H1 (cell line): ENCODE data around the gene RNU6-9. TPM values are rescaled to one million over a fixed set of nuclear protein-coding genes. Genes with fewer than 3 reads are reported as not detected.

Experiments
- BACH1 ChIP-seq: IDR thresholded peaks from 2 replicates; pipeline ENCODE4 v1.6.1; 2012; ENCODE audit warnings: low read length, improper control_type of control experiment
- KDM1A ChIP-seq: fragments of 200-600, 300-600 bp; sonication (generic); IDR thresholded peaks from 2 replicates; pipeline ENCODE4 v1.7.1; 2016; ENCODE audit warnings: mild to moderate bottlenecking, low read length, borderline replicate concordance
- RAD21 ChIP-seq, 2 experiments: IDR thresholded peaks in 1 of 2; conservative IDR thresholded peaks in 1 of 2; 2 replicates each; pipeline ENCODE4 v1.6.1; 2011; ENCODE audit warnings: low read depth in 2 of 2, low read length in 2 of 2, improper control_type of control experiment in 1 of 2, inconsistent platforms in 1 of 2, mild to moderate bottlenecking in 1 of 2, moderate library complexity in 1 of 2
- SP1 ChIP-seq: IDR thresholded peaks from 2 replicates; pipeline ENCODE4 v1.6.1; 2011; ENCODE audit warnings: low read depth, low read length
- polyA plus RNA-seq, 7 experiments: library from polyadenylated mRNA; depleted of rRNA in 3 of 7; stranded (reverse) in 5 of 7; unstranded in 2 of 7; fragments of >200 nt in 5 of 7; fragments of 200-250 nt in 2 of 7; gene quantifications; 1 replicate in 5 of 7; 2 replicates in 1 of 7; 4 replicates in 1 of 7; pipeline versions ENCODE4 v1.2.1 to v1.2.3, GENCODE V29; 2011 to 2013; ENCODE audit warnings: missing spikeins in 2 of 7, mixed read lengths in 2 of 7
- total RNA-seq: library from RNA; stranded (reverse); fragmentation: NEBNext Ultra II Directional; extraction: Animal tissue kit (Norgen Biotek cat#: 25700); gene quantifications from 2 replicates; pipeline ENCODE4 v1.2.1, GENCODE V29; 2021
- TF ChIP-seq, protein P1 (sequence below): fragments of 300-600 bp; sonication (generic); IDR thresholded peaks from 2 replicates; pipeline ENCODE4 v1.7.1; 2012; ENCODE audit warnings: low read length, moderate library complexity, mild to moderate bottlenecking, inconsistent platforms; ENCODE audit not compliant: insufficient replicate concordance
- TF ChIP-seq, protein P2 (sequence below), 3 experiments: IDR thresholded peaks; 1 replicate in 2 of 3; 2 replicates in 1 of 3; pipeline versions ENCODE4 v1.5.1 to v1.6.1; 2011; ENCODE audit warnings: low read length in 3 of 3, mild to moderate bottlenecking in 3 of 3, inconsistent platforms in 2 of 3, low read depth in 1 of 3, moderate library complexity in 1 of 3; ENCODE audit not compliant: insufficient read depth in 1 of 3; ENCODE audit errors: control extremely low read depth in 1 of 3

RNU6-9 gene
- total and polyA plus RNA-seq, 2 of the 8 experiments (the other 6 are each of a cell fraction or from before 2014, with no cell fraction given), result not detected

DNA sequence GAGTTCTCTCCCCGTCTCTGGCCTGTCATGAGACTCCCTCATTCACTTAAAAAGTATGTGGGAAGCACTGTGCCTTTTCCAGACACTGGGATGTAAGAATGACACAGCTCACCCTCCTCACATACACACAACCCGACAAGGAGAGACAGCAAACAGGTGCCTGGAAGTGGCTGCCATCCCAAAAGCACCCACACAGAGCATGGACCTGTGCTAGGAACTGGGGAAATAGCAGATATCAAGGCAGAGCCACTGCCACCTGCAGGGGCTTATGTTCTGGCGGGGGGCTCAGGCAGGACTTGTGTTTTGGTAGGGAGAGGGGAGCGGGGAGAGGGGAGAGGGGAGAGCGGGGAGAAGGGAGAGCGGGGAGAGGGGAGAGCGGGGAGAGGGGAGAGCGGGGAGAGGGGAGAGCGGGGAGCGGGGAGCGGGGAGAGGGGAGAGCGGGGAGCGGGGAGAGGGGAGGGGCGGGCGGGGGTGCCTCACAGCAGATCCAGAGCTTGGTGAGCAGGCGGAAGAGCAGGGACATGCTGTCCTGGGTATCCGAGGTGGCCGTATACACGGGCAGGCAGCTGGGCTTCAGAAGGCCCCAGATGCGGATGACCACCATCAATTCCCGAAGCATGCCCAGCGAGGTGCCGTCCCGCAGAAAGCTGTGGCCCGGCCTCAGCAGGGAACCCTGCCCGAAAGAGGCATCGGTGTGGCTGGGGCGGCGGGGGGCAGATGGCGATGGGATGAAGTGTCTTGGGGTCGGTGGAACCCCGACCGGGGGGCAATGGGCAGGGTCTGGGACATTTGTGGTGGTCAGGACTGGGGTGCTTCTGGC is 21.6 kb upstream of the RNU6-9 start (continued):
- TF ChIP-seq, protein P1, sequence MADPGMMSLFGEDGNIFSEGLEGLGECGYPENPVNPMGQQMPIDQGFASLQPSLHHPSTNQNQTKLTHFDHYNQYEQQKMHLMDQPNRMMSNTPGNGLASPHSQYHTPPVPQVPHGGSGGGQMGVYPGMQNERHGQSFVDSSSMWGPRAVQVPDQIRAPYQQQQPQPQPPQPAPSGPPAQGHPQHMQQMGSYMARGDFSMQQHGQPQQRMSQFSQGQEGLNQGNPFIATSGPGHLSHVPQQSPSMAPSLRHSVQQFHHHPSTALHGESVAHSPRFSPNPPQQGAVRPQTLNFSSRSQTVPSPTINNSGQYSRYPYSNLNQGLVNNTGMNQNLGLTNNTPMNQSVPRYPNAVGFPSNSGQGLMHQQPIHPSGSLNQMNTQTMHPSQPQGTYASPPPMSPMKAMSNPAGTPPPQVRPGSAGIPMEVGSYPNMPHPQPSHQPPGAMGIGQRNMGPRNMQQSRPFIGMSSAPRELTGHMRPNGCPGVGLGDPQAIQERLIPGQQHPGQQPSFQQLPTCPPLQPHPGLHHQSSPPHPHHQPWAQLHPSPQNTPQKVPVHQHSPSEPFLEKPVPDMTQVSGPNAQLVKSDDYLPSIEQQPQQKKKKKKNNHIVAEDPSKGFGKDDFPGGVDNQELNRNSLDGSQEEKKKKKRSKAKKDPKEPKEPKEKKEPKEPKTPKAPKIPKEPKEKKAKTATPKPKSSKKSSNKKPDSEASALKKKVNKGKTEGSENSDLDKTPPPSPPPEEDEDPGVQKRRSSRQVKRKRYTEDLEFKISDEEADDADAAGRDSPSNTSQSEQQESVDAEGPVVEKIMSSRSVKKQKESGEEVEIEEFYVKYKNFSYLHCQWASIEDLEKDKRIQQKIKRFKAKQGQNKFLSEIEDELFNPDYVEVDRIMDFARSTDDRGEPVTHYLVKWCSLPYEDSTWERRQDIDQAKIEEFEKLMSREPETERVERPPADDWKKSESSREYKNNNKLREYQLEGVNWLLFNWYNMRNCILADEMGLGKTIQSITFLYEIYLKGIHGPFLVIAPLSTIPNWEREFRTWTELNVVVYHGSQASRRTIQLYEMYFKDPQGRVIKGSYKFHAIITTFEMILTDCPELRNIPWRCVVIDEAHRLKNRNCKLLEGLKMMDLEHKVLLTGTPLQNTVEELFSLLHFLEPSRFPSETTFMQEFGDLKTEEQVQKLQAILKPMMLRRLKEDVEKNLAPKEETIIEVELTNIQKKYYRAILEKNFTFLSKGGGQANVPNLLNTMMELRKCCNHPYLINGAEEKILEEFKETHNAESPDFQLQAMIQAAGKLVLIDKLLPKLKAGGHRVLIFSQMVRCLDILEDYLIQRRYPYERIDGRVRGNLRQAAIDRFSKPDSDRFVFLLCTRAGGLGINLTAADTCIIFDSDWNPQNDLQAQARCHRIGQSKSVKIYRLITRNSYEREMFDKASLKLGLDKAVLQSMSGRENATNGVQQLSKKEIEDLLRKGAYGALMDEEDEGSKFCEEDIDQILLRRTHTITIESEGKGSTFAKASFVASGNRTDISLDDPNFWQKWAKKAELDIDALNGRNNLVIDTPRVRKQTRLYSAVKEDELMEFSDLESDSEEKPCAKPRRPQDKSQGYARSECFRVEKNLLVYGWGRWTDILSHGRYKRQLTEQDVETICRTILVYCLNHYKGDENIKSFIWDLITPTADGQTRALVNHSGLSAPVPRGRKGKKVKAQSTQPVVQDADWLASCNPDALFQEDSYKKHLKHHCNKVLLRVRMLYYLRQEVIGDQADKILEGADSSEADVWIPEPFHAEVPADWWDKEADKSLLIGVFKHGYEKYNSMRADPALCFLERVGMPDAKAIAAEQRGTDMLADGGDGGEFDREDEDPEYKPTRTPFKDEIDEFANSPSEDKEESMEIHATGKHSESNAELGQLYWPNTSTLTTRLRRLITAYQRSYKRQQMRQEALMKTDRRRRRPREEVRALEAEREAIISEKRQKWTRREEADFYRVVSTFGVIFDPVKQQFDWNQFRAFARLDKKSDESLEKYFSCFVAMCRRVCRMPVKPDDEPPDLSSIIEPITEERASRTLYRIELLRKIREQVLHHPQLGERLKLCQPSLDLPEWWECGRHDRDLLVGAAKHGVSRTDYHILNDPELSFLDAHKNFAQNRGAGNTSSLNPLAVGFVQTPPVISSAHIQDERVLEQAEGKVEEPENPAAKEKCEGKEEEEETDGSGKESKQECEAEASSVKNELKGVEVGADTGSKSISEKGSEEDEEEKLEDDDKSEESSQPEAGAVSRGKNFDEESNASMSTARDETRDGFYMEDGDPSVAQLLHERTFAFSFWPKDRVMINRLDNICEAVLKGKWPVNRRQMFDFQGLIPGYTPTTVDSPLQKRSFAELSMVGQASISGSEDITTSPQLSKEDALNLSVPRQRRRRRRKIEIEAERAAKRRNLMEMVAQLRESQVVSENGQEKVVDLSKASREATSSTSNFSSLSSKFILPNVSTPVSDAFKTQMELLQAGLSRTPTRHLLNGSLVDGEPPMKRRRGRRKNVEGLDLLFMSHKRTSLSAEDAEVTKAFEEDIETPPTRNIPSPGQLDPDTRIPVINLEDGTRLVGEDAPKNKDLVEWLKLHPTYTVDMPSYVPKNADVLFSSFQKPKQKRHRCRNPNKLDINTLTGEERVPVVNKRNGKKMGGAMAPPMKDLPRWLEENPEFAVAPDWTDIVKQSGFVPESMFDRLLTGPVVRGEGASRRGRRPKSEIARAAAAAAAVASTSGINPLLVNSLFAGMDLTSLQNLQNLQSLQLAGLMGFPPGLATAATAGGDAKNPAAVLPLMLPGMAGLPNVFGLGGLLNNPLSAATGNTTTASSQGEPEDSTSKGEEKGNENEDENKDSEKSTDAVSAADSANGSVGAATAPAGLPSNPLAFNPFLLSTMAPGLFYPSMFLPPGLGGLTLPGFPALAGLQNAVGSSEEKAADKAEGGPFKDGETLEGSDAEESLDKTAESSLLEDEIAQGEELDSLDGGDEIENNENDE, result no peak
- TF ChIP-seq KDM1A, result peak; percentile 85
- TF ChIP-seq, protein P2, sequence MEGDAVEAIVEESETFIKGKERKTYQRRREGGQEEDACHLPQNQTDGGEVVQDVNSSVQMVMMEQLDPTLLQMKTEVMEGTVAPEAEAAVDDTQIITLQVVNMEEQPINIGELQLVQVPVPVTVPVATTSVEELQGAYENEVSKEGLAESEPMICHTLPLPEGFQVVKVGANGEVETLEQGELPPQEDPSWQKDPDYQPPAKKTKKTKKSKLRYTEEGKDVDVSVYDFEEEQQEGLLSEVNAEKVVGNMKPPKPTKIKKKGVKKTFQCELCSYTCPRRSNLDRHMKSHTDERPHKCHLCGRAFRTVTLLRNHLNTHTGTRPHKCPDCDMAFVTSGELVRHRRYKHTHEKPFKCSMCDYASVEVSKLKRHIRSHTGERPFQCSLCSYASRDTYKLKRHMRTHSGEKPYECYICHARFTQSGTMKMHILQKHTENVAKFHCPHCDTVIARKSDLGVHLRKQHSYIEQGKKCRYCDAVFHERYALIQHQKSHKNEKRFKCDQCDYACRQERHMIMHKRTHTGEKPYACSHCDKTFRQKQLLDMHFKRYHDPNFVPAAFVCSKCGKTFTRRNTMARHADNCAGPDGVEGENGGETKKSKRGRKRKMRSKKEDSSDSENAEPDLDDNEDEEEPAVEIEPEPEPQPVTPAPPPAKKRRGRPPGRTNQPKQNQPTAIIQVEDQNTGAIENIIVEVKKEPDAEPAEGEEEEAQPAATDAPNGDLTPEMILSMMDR (IDR thresholded peaks at IDR 0.05; ENCODE audit: control extremely low read depth in 1 of 3, insufficient read depth in 1 of 3, low read depth in 1 of 3, low read length in 3 of 3), result peak in 1 of 3 experiments; percentile 5; a peak in 1 of 4 replicates
- TF ChIP-seq BACH1, result no peak
- TF ChIP-seq RAD21 (IDR thresholded peaks at IDR 0.05 in 1 of 2, conservative IDR thresholded peaks at IDR 0.05 in 1 of 2; ENCODE audit: low read depth in 2 of 2, low read length in 2 of 2), result peak in 1 of 2 experiments; percentile 15; a peak in 2 of 4 replicates
- TF ChIP-seq SP1, result 0 out of 2 replicates have a peak, but pooled peaks have one; percentile 17
